Measurements from ENCODE around the gene KCTD5.

Gene KCTD5

GRCh38 chr16:2726923-2727322, 44.6 kb downstream of the KCTD5 start:
- DNase-seq (ENCODE audit: low read depth) = no peak

GRCh38 chr16:2728034-2728433, 45.7 kb downstream of the KCTD5 start:
- DNase-seq (ENCODE audit: low read depth) = no peak

- no peak for DNase-seq (ENCODE audit: low read depth)
Observed at GRCh38 chr16:2734844-2735515, 52.7 kb downstream of the KCTD5 start.

GRCh38 chr16:2736476-2737237, 54.3 kb downstream of the KCTD5 start:
- no peak for DNase-seq (ENCODE audit: low read depth)

- no peak for DNase-seq (ENCODE audit: low read depth)
Observed at GRCh38 chr16:2737238-2737605, 54.9 kb downstream of the KCTD5 start.

- DNase-seq (ENCODE audit: low read depth) = no peak
Observed at GRCh38 chr16:2737895-2738418, 55.6 kb downstream of the KCTD5 start.

DNA sequence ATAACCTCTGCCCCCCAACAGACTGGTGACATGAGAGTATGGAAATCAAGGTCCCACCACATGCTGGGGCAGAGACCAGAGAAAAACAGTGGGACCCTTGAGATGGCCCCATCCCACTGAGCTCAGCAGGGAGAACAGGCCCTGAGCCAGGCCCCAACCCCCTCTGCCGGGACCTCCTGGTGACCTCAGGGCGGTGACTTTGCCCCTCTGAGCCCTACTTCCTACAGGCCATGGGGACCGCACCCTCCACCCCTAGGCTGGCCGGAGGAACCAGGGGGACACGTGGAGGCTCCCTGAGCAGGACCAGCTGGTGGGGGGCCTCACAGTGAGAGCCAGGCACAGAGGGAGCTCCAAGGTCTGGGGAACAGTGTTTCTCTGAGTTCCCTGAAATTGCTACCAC, 56.3 kb downstream of the KCTD5 start:
- no peak for DNase-seq (ENCODE audit: low read depth)

GRCh38 chr16:2739625-2740430, 57.5 kb downstream of the KCTD5 start:
- no peak for DNase-seq (ENCODE audit: low read depth)

GRCh38 chr16:2740476-2740875, 58.2 kb downstream of the KCTD5 start:
- DNase-seq (ENCODE audit: low read depth) = no peak

DNA sequence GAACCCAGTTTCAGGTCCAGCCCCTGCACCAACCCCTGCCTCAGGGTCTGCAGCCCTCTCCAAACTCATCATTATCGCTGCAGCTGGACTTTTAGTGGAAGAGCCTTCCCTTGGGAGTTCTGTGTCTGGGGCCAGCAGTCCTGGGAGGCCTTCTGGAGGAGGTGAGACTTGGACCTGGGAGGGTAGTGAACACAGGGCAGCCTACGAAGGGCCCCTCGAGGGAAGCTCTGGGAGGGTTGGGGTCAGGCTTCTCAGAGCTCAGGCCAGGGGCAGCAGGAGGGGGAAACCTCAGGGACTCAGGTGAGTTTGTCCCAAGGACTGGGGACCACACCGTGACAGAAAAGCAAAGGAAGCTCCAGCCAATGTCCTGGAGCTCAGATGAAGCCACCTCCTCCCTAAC, 58.8 kb downstream of the KCTD5 start:
- no peak for DNase-seq (ENCODE audit: low read depth)

- DNase-seq (ENCODE audit: low read depth) = no peak
Observed at GRCh38 chr16:2742323-2743006, 60.1 kb downstream of the KCTD5 start.

DNA sequence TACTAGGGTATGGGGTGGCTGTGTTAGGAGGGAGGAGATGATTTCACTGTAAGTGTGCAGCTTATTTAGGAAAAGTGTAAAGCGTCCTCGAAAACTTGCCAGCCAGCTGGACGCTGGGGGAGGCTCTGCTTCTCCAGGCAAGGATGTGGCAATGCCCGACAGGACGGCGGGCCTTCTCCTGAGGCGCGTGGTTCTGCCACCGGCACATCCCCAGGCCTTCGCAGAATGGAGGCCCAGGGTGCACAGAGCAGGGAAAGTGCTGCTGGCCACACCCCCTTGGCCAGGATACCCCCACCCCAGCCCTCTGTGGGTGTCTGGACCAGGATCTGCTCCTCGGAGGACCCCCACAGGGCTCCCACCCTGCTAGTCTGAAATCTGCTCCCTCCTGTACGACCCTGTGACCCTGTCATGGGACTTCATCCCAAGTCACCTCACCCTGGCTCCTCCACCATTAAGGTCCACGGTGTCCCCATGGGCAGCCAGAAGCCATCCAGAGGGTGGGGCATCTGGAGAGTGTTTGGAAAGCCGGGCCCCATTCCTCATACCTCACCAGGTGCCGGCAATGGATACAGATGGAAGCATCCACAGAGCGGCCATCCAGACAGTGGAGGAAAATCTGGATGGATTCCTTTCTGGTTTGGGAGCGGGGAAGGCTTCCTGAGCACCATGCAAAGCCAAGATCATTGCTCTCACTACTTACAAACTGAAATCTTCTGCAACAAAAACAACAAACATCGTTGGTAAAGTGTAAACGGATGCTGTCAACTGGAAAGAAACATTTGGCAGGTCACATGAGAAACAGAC, 60.9 kb downstream of the KCTD5 start:
- no peak for DNase-seq (ENCODE audit: low read depth)

DNA sequence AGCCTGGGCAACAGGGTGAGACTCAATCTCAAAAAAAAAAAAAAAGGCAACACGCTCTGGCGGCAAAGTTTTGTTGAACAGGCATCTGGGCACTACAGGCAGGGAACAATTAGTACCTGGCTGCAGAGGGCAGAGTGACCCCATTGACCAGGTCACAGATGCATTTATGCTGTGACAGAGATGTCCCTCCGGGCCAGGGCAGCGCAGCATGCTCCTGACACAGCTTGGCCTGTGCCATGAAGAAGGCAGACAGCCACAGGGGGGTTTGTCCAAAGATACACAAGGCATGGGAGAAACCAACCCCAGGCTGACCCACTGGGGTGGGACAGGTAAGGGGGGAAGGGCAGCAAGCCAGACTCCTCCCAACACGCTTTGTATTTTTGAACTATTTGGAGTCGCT, 62.4 kb downstream of the KCTD5 start:
- no peak for DNase-seq (ENCODE audit: low read depth)

DNA sequence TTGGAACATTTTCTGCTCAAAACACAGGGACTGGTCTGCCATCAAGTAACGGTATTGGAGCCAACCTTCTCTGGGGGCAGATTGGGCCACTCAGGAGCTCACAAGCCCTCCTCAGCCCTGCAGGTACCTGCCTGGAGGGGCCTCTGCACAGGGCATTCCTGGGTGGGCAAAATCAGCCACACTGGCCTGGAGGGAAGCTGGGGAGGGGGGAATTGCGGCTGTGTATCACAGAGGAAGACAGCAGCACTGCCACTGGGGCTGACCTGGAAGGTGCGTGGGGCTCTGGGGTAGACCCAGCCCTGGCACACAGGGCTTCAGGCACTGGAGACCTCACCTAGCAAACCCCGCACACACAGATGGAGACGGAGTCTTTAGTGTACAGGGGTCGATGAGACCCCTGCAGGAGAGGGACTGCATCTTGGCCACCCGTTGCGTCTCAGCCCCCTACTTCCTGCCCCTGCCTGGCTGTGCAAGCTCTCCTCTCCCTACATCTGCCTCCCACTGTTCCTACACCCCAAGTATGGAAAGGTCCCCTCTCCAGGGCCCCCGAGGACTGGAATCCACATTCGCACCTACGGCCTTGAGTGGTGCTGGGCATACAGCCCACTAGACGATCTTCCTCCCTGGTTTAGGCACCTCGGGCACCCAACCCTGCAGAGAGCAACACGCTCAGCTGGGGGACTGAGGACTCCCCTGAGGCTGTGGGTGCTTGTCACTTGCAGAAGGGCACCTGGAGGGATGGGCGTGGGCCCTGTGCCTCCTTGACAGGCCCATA, 63.0 kb downstream of the KCTD5 start:
- no peak for DNase-seq (ENCODE audit: low read depth)

- no peak for DNase-seq (ENCODE audit: low read depth)
Observed at GRCh38 chr16:2745961-2746360, 63.6 kb downstream of the KCTD5 start.

DNA sequence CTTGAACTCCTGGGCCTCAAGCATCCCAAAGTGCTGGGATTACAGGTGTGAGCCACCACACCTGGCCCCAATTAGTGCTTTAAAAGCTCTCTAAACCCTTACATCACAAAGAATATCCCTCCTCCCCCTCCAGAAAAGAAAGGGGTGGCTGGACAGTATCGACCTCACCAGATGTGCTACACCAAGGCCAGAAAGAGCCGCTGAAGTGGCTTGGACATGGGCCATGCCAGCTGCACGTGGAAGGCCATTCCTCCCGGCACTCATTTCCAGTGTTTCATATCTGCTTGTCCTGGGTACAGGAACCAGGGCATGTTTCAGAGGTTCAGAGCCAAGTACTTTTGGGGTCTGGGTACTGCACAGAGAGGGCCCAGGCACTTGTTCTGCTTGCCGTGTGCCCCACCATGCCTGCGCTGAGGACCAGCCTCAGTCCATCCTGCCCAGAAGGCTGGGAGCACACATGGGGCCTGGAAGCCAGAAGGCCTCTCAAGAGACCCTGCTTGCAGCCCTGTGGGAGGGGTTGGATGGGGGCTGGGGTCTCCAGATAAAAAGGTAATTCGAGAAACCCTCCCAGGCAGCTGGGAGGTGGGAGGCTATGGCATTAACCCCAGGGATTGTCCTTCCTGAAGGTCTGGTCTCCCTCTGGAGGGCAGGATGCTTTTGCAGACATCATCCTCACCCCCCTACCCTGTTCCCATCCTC, 66.6 kb downstream of the KCTD5 start:
- DNase-seq (ENCODE audit: low read depth) = no peak

GRCh38 chr16:2749476-2749875, 67.2 kb downstream of the KCTD5 start:
- DNase-seq (ENCODE audit: low read depth) = no peak

GRCh38 chr16:2749936-2750335, 67.6 kb downstream of the KCTD5 start:
- DNase-seq (ENCODE audit: low read depth) = no peak

- DNase-seq (ENCODE audit: low read depth) = no peak
Observed at GRCh38 chr16:2751577-2752034, 69.3 kb downstream of the KCTD5 start.
